DMS 273 (cell line): Measurements from ENCODE around the gene C1orf105.

Source experiments
- DNase-seq: peaks from one replicate; lab custom pipeline; 2025; ENCODE audit not compliant: unreplicated experiment; lab: John Stamatoyannopoulos, UW

Gene C1orf105

GRCh38 chr1:172456344-172456769 lies 35.9 kb downstream of the C1orf105 start:
- no peak for DNase-seq

DNA sequence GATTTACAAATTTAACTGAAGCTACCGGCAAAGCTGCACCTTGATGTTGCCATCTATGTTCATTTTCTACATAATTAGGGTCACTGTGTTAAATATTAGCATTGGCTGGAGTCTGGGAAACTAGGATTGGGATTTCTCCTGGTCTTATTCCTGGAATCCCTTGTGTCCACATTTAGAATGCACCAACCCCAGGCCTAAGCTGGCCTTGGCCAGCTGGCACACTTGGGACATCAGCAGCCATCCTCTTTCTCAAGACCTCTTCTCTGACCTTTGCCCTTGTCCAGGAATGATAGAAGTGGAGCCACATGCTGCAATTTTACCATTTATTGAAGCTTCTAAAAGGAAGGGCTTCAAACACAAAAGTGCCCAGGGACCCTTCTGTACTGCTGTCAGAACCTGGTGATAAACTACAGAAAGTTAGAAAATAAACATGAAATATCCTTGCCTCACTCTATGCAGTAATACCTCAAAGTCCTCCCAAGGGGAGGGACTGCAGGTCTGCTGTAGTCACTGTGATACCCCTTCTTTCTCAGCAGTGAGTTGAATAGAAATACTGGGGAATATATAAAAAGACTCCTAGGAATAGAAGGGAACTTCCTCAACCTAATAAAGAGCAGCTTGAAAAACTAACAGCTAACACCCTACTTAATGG lies 37.1 kb downstream of the C1orf105 start:
- no peak for DNase-seq

DNA sequence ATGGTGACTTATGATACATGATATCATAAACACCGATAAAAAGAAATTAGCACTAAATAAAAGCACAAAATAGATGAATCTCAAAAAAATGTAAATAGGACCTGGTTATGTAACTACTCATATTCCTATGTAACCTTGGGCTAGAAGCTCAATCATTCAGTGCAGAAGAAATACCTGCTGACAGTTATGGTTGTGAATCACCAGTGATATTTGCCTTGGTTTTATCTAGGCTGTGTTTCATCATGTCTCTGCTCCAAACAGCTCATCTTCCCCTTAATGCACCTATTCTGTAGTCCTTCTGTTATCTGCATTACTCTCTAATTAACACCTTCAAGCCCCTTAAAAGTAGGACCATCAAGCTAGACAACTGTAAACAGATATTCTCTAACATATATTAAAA lies 39.7 kb downstream of the C1orf105 start:
- DNase-seq: no peak

DNA sequence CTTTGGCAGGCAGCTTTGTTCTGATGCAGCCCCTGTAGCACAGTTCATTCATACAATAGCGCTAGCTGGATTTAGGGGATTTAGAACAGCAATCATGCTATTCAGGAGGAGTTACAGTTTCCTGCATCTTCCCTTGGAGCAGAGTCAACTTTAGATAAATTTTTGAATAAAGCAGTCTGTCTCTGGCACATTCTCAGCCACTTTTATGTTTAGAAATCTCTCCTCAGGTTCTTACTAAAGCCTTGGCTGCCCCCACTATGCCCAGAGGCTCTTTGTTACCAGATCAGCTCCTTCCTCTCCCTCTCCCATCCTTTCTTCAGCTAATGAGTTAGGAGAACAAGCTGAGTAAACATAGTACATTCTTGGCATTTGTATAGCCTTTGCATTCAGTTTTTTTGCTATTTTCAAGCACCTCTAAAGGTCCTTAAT lies 40.4 kb downstream of the C1orf105 start:
- DNase-seq: no peak

GRCh38 chr1:172465617-172466016 lies 45.1 kb downstream of the C1orf105 start:
- DNase-seq: no peak

GRCh38 chr1:172466795-172467407 lies 46.4 kb downstream of the C1orf105 start:
- no peak for DNase-seq

DNA sequence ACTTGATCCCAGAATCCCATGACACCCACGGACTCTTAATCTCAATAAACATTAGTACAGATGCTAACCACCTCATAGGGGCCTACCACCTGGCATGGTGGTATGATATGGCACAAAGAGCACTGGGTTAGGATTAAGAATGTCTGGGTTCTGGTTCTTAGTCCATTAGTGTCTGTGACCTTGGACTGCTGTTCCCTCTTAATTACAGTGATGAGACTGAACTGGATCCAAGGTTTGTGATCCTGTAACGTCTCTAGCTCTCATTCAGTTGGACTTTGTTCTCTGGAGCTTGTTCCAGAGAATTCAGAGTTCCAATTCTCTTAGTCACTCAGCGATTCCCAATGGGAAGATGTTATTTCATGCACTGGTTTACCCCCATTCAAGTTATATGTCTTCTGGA lies 47.0 kb downstream of the C1orf105 start:
- no peak for DNase-seq

DNA sequence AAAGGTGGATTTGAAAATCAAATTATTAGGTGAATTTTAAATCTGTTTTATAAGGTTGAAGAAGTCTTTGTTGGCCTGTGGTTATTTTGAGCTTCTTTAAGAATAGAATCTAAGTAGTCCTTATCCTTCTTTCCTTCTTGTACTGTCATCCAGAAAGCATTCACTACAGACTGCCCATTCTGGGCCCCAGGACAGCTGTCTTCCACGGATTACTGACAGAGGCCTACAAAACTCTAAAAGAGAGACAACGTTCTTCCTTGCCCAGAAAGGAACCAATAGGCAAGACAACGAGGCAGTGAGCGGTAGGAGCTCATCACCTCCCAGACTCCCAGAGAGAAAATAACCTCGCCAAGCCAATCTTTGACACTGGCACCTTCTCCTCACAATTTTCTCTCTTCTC lies 47.8 kb downstream of the C1orf105 start:
- DNase-seq: no peak

DNA sequence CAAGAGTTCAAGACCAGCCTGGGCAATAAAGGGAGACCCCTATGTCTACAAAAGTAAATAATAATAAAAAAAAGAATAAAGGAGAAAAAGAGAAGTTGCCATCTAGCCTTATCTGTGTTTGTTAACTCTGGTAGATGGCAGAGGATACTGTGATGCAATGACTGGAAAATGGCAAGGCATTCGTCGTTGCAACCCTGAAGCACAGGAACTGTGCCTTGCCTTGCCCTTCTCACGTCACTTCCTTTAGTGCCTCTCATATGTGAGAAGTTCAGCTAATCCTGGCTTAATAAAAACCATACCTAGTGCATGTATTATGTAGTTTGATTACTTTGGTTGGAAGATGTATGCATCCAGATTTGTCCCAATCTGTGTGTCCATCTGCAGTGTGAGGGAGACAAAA lies 49.2 kb downstream of the C1orf105 start:
- no peak for DNase-seq

DNA sequence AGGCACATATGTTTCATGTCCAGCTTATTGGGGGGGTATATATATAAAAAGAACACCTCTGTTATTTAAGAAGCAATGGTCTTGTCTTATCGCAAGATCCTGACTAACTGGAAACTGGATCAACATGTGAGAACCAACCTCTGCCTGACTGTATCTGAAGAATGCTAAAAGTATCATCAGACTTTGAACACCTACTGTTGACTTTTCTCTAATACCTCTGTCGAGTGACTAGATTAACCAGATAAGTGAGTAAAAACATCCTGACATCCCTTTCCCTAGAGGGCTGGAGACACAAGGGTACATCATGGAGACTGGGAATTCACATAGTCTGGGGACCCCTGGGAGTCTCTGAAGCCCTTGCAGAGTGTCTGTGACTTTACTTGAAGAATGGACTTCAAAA lies 49.7 kb downstream of the C1orf105 start:
- DNase-seq: no peak

DNA sequence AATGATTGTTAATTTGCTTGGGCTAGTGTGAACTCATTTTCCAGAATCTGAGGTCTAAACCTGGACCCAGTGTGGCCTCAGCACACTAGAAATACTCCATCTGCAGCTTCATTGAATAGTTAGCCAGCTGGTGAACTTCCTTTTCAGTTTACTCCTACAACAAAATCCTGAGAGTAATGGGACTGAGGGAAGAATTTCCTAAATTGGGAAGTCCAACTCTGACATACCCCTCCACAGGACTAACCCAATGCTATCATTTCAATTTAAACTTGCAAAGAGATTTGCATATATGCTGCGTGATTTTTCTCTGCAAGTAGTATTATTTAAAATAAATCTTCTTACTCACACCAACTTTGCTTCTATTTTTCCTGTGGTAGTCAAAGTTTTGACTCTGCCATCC lies 51.2 kb downstream of the C1orf105 start:
- DNase-seq: no peak

DNA sequence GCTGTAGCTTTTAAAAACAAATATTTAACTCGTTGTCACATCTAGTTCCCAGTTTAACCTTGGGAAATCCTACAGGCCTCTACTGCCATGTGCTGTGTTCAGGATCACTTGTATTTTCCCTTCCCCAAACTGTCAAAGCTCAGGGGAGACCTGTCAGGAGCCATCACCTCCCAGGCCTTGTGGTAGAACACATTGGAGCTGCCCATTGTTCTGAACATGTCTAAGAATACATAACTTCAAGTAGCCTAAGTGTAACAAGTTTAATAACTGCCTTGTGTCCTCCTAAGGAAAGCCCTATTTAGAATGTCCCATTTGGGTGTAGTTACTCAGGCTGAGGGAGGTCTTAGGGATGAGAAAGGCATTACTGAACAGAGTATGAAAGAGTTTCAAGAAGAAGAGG lies 52.0 kb downstream of the C1orf105 start:
- DNase-seq: no peak

GRCh38 chr1:172473302-172473701 lies 52.8 kb downstream of the C1orf105 start:
- DNase-seq: no peak

DNA sequence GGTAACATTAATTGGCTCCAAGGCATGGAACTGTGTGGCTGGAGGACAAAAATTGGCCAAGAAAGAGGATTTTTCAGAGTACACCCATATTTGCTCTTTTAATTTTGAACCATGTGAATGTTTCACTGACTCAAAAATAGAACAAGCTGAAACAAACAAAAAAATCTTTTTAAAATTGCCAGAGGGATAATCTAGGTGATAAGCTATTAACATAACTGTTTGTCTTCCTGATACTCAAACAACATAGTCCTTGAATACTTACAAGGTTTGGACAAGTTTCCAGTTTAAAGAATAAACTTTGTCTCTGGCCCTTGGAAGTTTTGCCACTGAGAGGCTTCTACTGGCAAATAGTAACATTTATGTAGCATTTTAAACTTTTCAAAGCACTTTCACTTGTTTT lies 53.4 kb downstream of the C1orf105 start:
- DNase-seq: no peak

GRCh38 chr1:172476218-172476811 lies 55.8 kb downstream of the C1orf105 start:
- DNase-seq: no peak

GRCh38 chr1:172477216-172477615 lies 56.7 kb downstream of the C1orf105 start:
- DNase-seq: no peak

GRCh38 chr1:172477741-172478140 lies 57.3 kb downstream of the C1orf105 start:
- DNase-seq: no peak

GRCh38 chr1:172478485-172478884 lies 58.0 kb downstream of the C1orf105 start:
- no peak for DNase-seq

DNA sequence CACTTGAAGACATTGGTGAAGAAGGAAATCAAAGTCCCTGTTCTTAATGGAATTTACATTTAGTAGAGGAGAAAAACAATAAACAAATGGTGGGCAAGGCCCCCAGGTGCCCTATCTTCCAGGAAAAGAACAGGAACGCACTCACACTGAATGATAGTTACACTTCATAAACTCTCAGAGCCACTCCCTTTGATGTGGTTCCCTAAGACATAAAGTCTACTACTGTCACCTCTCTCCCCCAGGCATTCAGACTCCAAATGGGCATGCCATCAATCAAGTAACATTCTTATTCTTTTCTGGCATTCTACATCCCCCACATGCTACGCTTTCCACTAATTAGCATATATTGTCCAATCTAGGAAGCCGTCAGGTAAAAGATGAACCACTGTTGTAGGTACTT lies 59.9 kb downstream of the C1orf105 start:
- DNase-seq: no peak

DNA sequence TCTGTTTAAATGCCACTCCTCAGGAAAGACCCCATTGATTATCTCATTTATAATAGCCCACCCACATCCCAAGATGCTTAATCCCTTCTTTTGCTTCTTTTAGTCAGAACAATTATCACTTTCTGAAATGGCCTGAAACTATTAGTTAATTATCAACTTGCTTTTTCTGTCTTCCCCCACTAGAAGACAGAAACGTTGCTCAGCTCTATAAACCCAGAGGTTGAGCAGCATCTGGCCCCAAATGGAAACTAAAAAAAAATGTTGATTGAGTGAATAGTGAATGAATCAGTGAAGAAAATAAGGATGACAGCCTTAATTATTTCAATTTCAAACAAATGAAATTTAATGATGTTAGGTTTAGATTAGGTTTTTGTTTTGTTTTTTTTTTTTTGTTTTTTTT lies 61.6 kb downstream of the C1orf105 start:
- DNase-seq: no peak

GRCh38 chr1:172483448-172483847 lies 63.0 kb downstream of the C1orf105 start:
- DNase-seq: no peak

DNA sequence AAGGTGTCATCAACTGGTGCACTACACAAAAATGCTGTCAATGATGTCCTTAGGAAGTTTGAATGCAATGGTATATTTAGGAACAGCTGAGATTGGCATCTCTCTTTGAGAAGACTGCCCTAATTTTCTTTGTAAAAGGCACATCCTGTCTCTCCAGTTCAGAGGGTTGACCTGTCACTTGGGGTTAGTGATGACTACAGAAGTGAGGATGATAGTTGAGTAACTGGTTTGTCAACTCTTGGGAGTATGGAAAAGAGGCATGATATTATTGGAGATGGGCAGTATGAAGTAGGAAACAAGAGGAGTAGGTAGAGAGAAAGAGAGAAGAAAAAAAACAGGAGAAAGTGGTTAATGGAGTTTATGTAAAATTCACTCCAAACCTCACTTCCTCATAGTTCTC lies 63.8 kb downstream of the C1orf105 start:
- no peak for DNase-seq

- no peak for DNase-seq
These were observed 65.1 kb downstream of the C1orf105 start for GRCh38 chr1:172485626-172486025.
